ENCODE data around the gene PPL.

DNA sequence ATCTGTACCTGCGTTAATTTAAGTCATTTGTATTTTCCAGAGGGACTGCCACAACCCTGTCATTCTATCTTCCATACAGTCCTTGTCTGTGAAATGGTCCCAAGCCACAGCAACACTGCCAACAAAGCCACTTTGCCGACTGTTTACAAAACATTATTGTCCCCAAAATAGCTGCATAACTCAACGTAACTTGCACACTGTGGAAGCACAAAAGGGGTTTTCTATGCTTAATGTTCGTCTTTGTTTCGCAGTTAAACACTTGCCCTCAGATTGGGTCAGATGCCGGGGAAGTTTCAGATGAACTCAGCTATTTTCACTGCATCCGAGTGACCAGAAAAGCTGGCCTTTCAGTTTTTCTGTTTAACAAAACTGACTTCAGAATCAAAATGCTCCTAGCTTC, 25.8 kb upstream of the PPL start:
- TF ChIP-seq MYC (IDR thresholded peaks at IDR 0.05; ENCODE audit: low read depth, low read length) (no peak), MAX (IDR thresholded peaks at IDR 0.05; ENCODE audit: insufficient read depth, insufficient read length) (no peak), POLR2A (IDR thresholded peaks at IDR 0.05; ENCODE audit: low read depth, low read length) (no peak)
- TF ChIP-seq, protein P1, sequence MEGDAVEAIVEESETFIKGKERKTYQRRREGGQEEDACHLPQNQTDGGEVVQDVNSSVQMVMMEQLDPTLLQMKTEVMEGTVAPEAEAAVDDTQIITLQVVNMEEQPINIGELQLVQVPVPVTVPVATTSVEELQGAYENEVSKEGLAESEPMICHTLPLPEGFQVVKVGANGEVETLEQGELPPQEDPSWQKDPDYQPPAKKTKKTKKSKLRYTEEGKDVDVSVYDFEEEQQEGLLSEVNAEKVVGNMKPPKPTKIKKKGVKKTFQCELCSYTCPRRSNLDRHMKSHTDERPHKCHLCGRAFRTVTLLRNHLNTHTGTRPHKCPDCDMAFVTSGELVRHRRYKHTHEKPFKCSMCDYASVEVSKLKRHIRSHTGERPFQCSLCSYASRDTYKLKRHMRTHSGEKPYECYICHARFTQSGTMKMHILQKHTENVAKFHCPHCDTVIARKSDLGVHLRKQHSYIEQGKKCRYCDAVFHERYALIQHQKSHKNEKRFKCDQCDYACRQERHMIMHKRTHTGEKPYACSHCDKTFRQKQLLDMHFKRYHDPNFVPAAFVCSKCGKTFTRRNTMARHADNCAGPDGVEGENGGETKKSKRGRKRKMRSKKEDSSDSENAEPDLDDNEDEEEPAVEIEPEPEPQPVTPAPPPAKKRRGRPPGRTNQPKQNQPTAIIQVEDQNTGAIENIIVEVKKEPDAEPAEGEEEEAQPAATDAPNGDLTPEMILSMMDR (IDR thresholded peaks at IDR 0.05; ENCODE audit: extremely low read depth in 1 of 2, insufficient read depth in 1 of 2, low read depth in 1 of 2, low read length in 2 of 2): no peak
